Thyroid gland (tissue), 4 donors: ENCODE measurements around the gene CYP4F3. TPM values are rescaled to one million over a fixed set of nuclear protein-coding genes. Genes with fewer than 3 reads are reported as not detected.

Source experiments
- DNase-seq, 2 donors: peaks; one replicate each; pipeline ENCODE4 v3.0.0-alpha.2; 2019
- H3K27ac ChIP-seq, 3 donors: fragments of 200-600 bp; sonication (generic); 1 replicate in 2 of 3; 2 replicates in 1 of 3; pipeline ENCODE4 v1.5.1; 2016 to 2019; ENCODE audit warnings: mild to moderate bottlenecking in 1 of 3, moderate library complexity in 1 of 3
- H3K27me3 ChIP-seq: fragments of 200-600 bp; sonication (generic); one replicate; pipeline ENCODE4 v1.5.1; 2019
- H3K36me3 ChIP-seq, 2 donors: fragments of 200-600 bp; sonication (generic); one replicate each; pipeline ENCODE4 v1.5.1; 2016 to 2019
- H3K4me1 ChIP-seq, 2 donors: fragments of 200-600 bp; sonication (generic); one replicate each; pipeline ENCODE4 v1.5.1; 2017 to 2019
- H3K4me3 ChIP-seq, 3 donors: fragments of 200-600 bp; sonication (generic); replicated peaks in 1 of 3; 1 replicate in 2 of 3; 2 replicates in 1 of 3; pipeline ENCODE4 v1.5.1; 2016; ENCODE audit warnings: mild to moderate bottlenecking in 1 of 3
- H3K9me3 ChIP-seq: fragments of 200-600 bp; sonication (generic); one replicate; pipeline ENCODE4 v1.5.1; 2017
- CTCF ChIP-seq, 6 experiments: fragments of 200-600 bp in 3 of 6; fragments of 450-650 bp in 3 of 6; sonication (generic) in 3 of 6; IDR thresholded peaks; one replicate each; pipeline ENCODE4 v1.5.1; 2016 to 2019; ENCODE audit warnings: antibody characterized with exemption in 6 of 6, mild to moderate bottlenecking in 2 of 6, inconsistent platforms in 1 of 6, moderate library complexity in 1 of 6
- POLR2A ChIP-seq, 2 donors: fragments of 450-650 bp; IDR thresholded peaks; one replicate each; pipeline ENCODE4 v1.6.1; 2017; ENCODE audit warnings: antibody characterized with exemption in 2 of 2, mild to moderate bottlenecking in 2 of 2, moderate library complexity in 1 of 2
- whole genome bisulfite sequencing, 2 donors: methylation state at CpG; one replicate each; pipeline ENCODE4 v1.1.5; 2017; 5-methylcytosine and 5-hydroxymethylcytosine counted together
- intact Hi-C: fragments of 100-400 bp; cut with DNase I; formaldehyde crosslinking; loops from one replicate; pipeline ENCODE4 v1.15.1; 2023
- total RNA-seq, 4 donors: library from RNA; depleted of rRNA; stranded (reverse); fragments of >200 nt; gene quantifications; one replicate each; pipeline ENCODE4 v1.2.3, GENCODE V29; 2016

Gene CYP4F3
- total RNA-seq, 4 donors from 2014 or later: 0.33 to 0.59 TPM; not detected in 2

- intact Hi-C loops: no loop called here
- WGBS, 2 donors: 59 to 75% methylated on average over 5 to 8 of the region's 8 CpGs
- TF ChIP-seq CTCF (IDR thresholded peaks at IDR 0.05): no peak
- TF ChIP-seq POLR2A (IDR thresholded peaks at IDR 0.05): no peak
- H3K36me3 ChIP-seq: no peaks in the 10 kb centered on the region
- H3K4me3 ChIP-seq: no peak overlapping the region
- no peaks in the 10 kb centered on the region for H3K27me3 ChIP-seq
- H3K4me1 ChIP-seq: no peaks in the 10 kb centered on the region
- H3K27ac ChIP-seq: no peak overlapping the region
- no peaks in the 10 kb centered on the region for H3K9me3 ChIP-seq
- no peak for DNase-seq
Measured at GRCh38 chr19:15652559-15653278, 12.0 kb downstream of the CYP4F3 start.

GRCh38 chr19:15656467-15656866, 15.8 kb downstream of the CYP4F3 start:
- H3K27me3 ChIP-seq: no peaks in the 10 kb centered on the region

GRCh38 chr19:15663247-15663646, 22.6 kb downstream of the CYP4F3 start:
- no peaks in the 10 kb centered on the region for H3K27me3 ChIP-seq
- intact Hi-C loops: no loop called here
- no peak for DNase-seq
- WGBS, 2 donors: 73 to 76% methylated on average over 4 of the region's 4 CpGs
- no peaks in the 10 kb centered on the region for H3K4me1 ChIP-seq
- no peak overlapping the region for H3K27ac ChIP-seq
- no peak overlapping the region for H3K4me3 ChIP-seq
- H3K36me3 ChIP-seq: no peaks in the 10 kb centered on the region
- TF ChIP-seq POLR2A (IDR thresholded peaks at IDR 0.05) (no peak), CTCF (IDR thresholded peaks at IDR 0.05) (no peak)
- H3K9me3 ChIP-seq: no peaks in the 10 kb centered on the region

More at GRCh38 chr19:15656467-15656866, 15.8 kb downstream of the CYP4F3 start:
- no peak for TF ChIP-seq POLR2A (IDR thresholded peaks at IDR 0.05)
- TF ChIP-seq CTCF (IDR thresholded peaks at IDR 0.05): no peak
- DNase-seq: no peak
- Histone ChIP-seq H3K27ac (no peak overlapping the region), H3K4me1 (no peaks in the 10 kb centered on the region), H3K36me3 (no peaks in the 10 kb centered on the region), H3K4me3 (no peak overlapping the region), H3K9me3 (no peaks in the 10 kb centered on the region)
- intact Hi-C loops: no loop called here

- Histone ChIP-seq H3K9me3 (no peaks in the 10 kb centered on the region), H3K4me1 (no peaks in the 10 kb centered on the region), H3K27ac (no peak overlapping the region), H3K36me3 (no peaks in the 10 kb centered on the region), H3K4me3 (no peak overlapping the region), H3K27me3 (no peaks in the 10 kb centered on the region)
- 13 to 27% methylated on average over 1 of the region's 1 CpG for WGBS, 2 donors
- DNase-seq: no peak
- TF ChIP-seq CTCF (IDR thresholded peaks at IDR 0.05): no peak
- TF ChIP-seq POLR2A (IDR thresholded peaks at IDR 0.05): no peak
- intact Hi-C loops: no loop called here
Measured at GRCh38 chr19:15666186-15666585, 25.5 kb downstream of the CYP4F3 start.

- intact Hi-C loops: no loop called here
- H3K4me3 ChIP-seq: no peak overlapping the region
- H3K27ac ChIP-seq: no peak overlapping the region
- H3K4me1 ChIP-seq: no peaks in the 10 kb centered on the region
- 46 to 54% methylated on average over 4 of the region's 4 CpGs for WGBS, 2 donors
- DNase-seq: no peak
- no peaks in the 10 kb centered on the region for H3K27me3 ChIP-seq
- no peaks in the 10 kb centered on the region for H3K36me3 ChIP-seq
- TF ChIP-seq CTCF (IDR thresholded peaks at IDR 0.05) (no peak), POLR2A (IDR thresholded peaks at IDR 0.05) (no peak)
- no peaks in the 10 kb centered on the region for H3K9me3 ChIP-seq
Measured at GRCh38 chr19:15666883-15667282, 26.2 kb downstream of the CYP4F3 start.
